Kidney (tissue), 14 donors: ENCODE measurements around the gene KCNH5. TPM values are rescaled to one million over a fixed set of nuclear protein-coding genes. Genes with fewer than 3 reads are reported as not detected.

Source experiments
- DNase-seq, 5 donors: peaks; one replicate each; pipeline ENCODE4 v3.0.0-alpha.2; 2013 to 2020
- FAIRE-seq: peaks from 2 replicates; lab custom pipeline; 2012; peaks lifted over from hg19 to GRCh38; lab: Jason Lieb, UNC
- H3K27ac ChIP-seq, 2 donors: one replicate each; pipeline ENCODE4 v1.7.0; 2013; ENCODE audit warnings: low read depth in 2 of 2, low read length in 2 of 2, inconsistent platforms in 1 of 2
- H3K27me3 ChIP-seq: one replicate; pipeline ENCODE4 v1.7.1; 2013; ENCODE audit warnings: low read length, inconsistent platforms; ENCODE audit not compliant: control insufficient read depth, insufficient read depth
- H3K36me3 ChIP-seq, 3 donors: one replicate each; pipeline versions ENCODE4 v1.7.0 to v1.7.1; 2013; ENCODE audit warnings: low read length in 3 of 3, control low read depth in 1 of 3, inconsistent platforms in 1 of 3; ENCODE audit not compliant: insufficient read depth in 3 of 3, control insufficient read depth in 2 of 3
- H3K4me1 ChIP-seq, 3 donors: one replicate each; pipeline versions ENCODE4 v1.7.0 to v1.7.1; 2013; ENCODE audit warnings: low read length in 3 of 3, inconsistent platforms in 1 of 3, low read depth in 1 of 3; ENCODE audit not compliant: control insufficient read depth in 2 of 3, insufficient read depth in 2 of 3
- H3K4me3 ChIP-seq, 3 donors: one replicate each; pipeline versions ENCODE4 v1.7.0 to v1.8.1; 2013; ENCODE audit warnings: low read length in 3 of 3, control low read depth in 1 of 3, inconsistent platforms in 1 of 3
- H3K9ac ChIP-seq, 3 donors: one replicate each; pipeline versions ENCODE4 v1.7.0 to v1.7.1; 2013; ENCODE audit warnings: low read length in 3 of 3, control low read depth in 1 of 3, inconsistent platforms in 1 of 3
- H3K9me3 ChIP-seq, 3 donors: one replicate each; pipeline versions ENCODE4 v1.7.0 to v1.7.1; 2013; ENCODE audit warnings: low read length in 3 of 3, control low read depth in 1 of 3, inconsistent platforms in 1 of 3; ENCODE audit not compliant: control insufficient read depth in 2 of 3, insufficient read depth in 1 of 3
- CTCF ChIP-seq: IDR thresholded peaks from 3 replicates; pipeline ENCODE4 v1.5.1; 2012; ENCODE audit warnings: mild to moderate bottlenecking, moderate library complexity, borderline replicate concordance; ENCODE audit not compliant: insufficient read depth; ENCODE audit errors: extremely low read depth
- intact Hi-C: fragments of 100-400 bp; cut with DNase I; formaldehyde crosslinking; loops from one replicate; pipeline ENCODE4 v1.11.1; 2022
- polyA plus RNA-seq: library from polyadenylated mRNA; stranded (reverse); fragments of 350-450 nt; fragmentation: Illumina TruSeq; extraction: RNeasy Lipid Tissue Mini Kit (QIAGEN cat#74804); gene quantifications from one replicate; pipeline ENCODE4 v1.2.3, GENCODE V29; 2014; ENCODE audit warnings: low read depth, low replicate concordance; ENCODE audit not compliant: insufficient read depth
- total RNA-seq: library from RNA; stranded (reverse); fragmentation: NEBNext Ultra II Directional; extraction: Animal tissue kit (Norgen Biotek cat#: 25700); gene quantifications from one replicate; pipeline ENCODE4 v1.2.1, GENCODE V29; 2021
- donor health status: control.
- donor health status: control.
- donor health status: control.
- donor health status: control.
- donor health status: control.
- donor health status: DM: yes; HTN: yes; CAD: no.
- donor health status: Normal renal cell carcinoma (clear cell type).

The KCNH5 gene
- total and polyA plus RNA-seq, 2 donors from 2014 or later: not detected

GRCh38 chr14:62734831-62735230 lies 310.4 kb downstream of the KCNH5 start:
- DNase-seq: no peak
- Histone ChIP-seq H3K4me3 (no peak overlapping the region), H3K27ac (no peak overlapping the region), H3K9ac (no peak overlapping the region), H3K27me3 (no peaks in the 10 kb centered on the region), H3K4me1 (no peaks in the 10 kb centered on the region), H3K36me3 (no peaks in the 10 kb centered on the region), H3K9me3 (peaks cover 0 to 3% (median 0%) of the 10 kb centered on the region in 3 donors)
- TF ChIP-seq CTCF: no peak
- FAIRE-seq: no peak
- intact Hi-C loops: no loop called here

GRCh38 chr14:62722406-62722805 lies 322.9 kb downstream of the KCNH5 start:
- intact Hi-C loops: no loop called here
- no peaks in the 10 kb centered on the region for H3K27me3 ChIP-seq
- no peaks in the 10 kb centered on the region for H3K4me1 ChIP-seq
- no peaks in the 10 kb centered on the region for H3K36me3 ChIP-seq
- no peak overlapping the region for H3K4me3 ChIP-seq
- no peak for TF ChIP-seq CTCF
- FAIRE-seq (no peak), DNase-seq (no peak)
- H3K9me3 ChIP-seq: no peaks in the 10 kb centered on the region
- H3K9ac ChIP-seq: no peak overlapping the region
- H3K27ac ChIP-seq: no peak overlapping the region

GRCh38 chr14:62718629-62719028 lies 326.6 kb downstream of the KCNH5 start:
- DNase-seq (no peak), FAIRE-seq (no peak)
- H3K9me3 ChIP-seq: no peaks in the 10 kb centered on the region
- intact Hi-C loops: no loop called here
- no peak overlapping the region for H3K4me3 ChIP-seq
- no peak overlapping the region for H3K27ac ChIP-seq
- no peaks in the 10 kb centered on the region for H3K36me3 ChIP-seq
- no peak for TF ChIP-seq CTCF
- H3K27me3 ChIP-seq: no peaks in the 10 kb centered on the region
- no peaks in the 10 kb centered on the region for H3K4me1 ChIP-seq
- H3K9ac ChIP-seq: no peak overlapping the region

GRCh38 chr14:62711351-62712023 lies 333.8 kb downstream of the KCNH5 start:
- Histone ChIP-seq H3K9ac (no peak overlapping the region), H3K27me3 (no peaks in the 10 kb centered on the region), H3K27ac (no peak overlapping the region), H3K36me3 (no peaks in the 10 kb centered on the region), H3K9me3 (no peaks in the 10 kb centered on the region), H3K4me3 (no peak overlapping the region), H3K4me1 (no peaks in the 10 kb centered on the region)
- intact Hi-C loops: no loop called here
- no peak for FAIRE-seq
- TF ChIP-seq CTCF: no peak
- peak in 1 of 5 donors; percentile 4 for DNase-seq
